GM12878 (cell line): ENCODE measurements around the gene HESX1. TPM values are rescaled to one million over a fixed set of nuclear protein-coding genes. Genes with fewer than 3 reads are reported as not detected.

Source experiments
- ATAC-seq: fragments of 200-7000 bp; cut with Tn5 transposase; 3 replicates; pipeline ENCODE4 v1.9.1; 2020; ENCODE audit warnings: mild to moderate bottlenecking, moderate library complexity
- BruUV-seq: library from RNA; stranded (reverse); fragments of 400-500 nt; replicated peaks from 2 replicates; lab custom pipeline; 2021; lab: Mats Ljungman, UMichigan
- CTCF ChIA-PET: fragments of 300-600 bp; sonication (Branson Sonifier 250); formaldehyde crosslinking; extraction: SDS; loops from one replicate; lab custom pipeline; 2021; ENCODE audit warnings: inconsistent platforms; lab: Yijun Ruan, JAX
- POLR2A ChIA-PET: fragments of 350-600 bp; formaldehyde crosslinking; extraction: SDS; loops from one replicate; lab custom pipeline; 2021; ENCODE audit warnings: inconsistent platforms; lab: Charles Lee
- RAD21 ChIA-PET: fragments of 300-600 bp; sonication (Branson Sonifier 250); formaldehyde crosslinking; loops from one replicate; lab custom pipeline; 2023; ENCODE audit warnings: antibody characterized with exemption; ENCODE audit not compliant: unreplicated experiment; lab: Charles Lee
- SMC1A ChIA-PET: fragments of 300-600 bp; sonication (Branson Sonifier 250); formaldehyde crosslinking; loops from one replicate; lab custom pipeline; 2023; ENCODE audit not compliant: unreplicated experiment, uncharacterized antibody; lab: Charles Lee
- DNase-seq: peaks from one replicate; pipeline ENCODE4 v3.0.0-alpha.2; 2011; ENCODE audit warnings: low read depth, low spot score
- FAIRE-seq: peaks from 3 replicates; lab custom pipeline; 2011; peaks lifted over from hg19 to GRCh38; lab: Jason Lieb, UNC
- H2AFZ ChIP-seq: 2 replicates; pipeline ENCODE4 v1.6.0; 2011; ENCODE audit warnings: low read depth, low read length, control low read depth; ENCODE audit not compliant: control insufficient read depth
- H3K27ac ChIP-seq: 2 replicates; pipeline ENCODE4 v1.5.1; 2011; ENCODE audit warnings: control low read depth; ENCODE audit not compliant: control insufficient read depth, insufficient read depth
- H3K27me3 ChIP-seq, 2 experiments: replicated peaks in 1 of 2; 2 replicates each; pipeline versions ENCODE4 v1.6.0 to v1.6.1; 2011; ENCODE audit warnings: low read length in 1 of 2; ENCODE audit not compliant: control insufficient read depth in 2 of 2, insufficient read depth in 2 of 2
- H3K36me3 ChIP-seq, 2 experiments: 2 replicates each; pipeline ENCODE4 v1.5.1; 2011; ENCODE audit warnings: low read length in 1 of 2; ENCODE audit not compliant: control insufficient read depth in 2 of 2, insufficient read depth in 2 of 2
- H3K4me1 ChIP-seq: 2 replicates; pipeline ENCODE4 v1.6.1; 2011; ENCODE audit warnings: mild to moderate bottlenecking, low read length, moderate library complexity, mixed read lengths; ENCODE audit not compliant: control insufficient read depth, insufficient read depth
- H3K4me2 ChIP-seq: 2 replicates; pipeline ENCODE4 v1.6.0; 2011; ENCODE audit warnings: control low read depth; ENCODE audit not compliant: control insufficient read depth, insufficient read depth
- H3K4me3 ChIP-seq: fragments of 200-600 bp; sonication (generic); 2 replicates; pipeline ENCODE4 v1.5.1; 2016
- H3K79me2 ChIP-seq: 2 replicates; pipeline ENCODE4 v1.6.0; 2011; ENCODE audit warnings: low read length; ENCODE audit not compliant: control insufficient read depth, insufficient read depth
- H3K9ac ChIP-seq: 2 replicates; pipeline ENCODE4 v1.8.0; 2011; ENCODE audit warnings: low read length, control low read depth, mixed read lengths; ENCODE audit not compliant: control insufficient read depth, insufficient read depth
- H3K9me3 ChIP-seq: replicated peaks from 3 replicates; pipeline ENCODE4 v1.5.1; 2011; ENCODE audit warnings: mild to moderate bottlenecking, low read length; ENCODE audit not compliant: control insufficient read depth, insufficient read depth
- H4K20me1 ChIP-seq: 2 replicates; pipeline ENCODE4 v1.6.0; 2011; ENCODE audit not compliant: control insufficient read depth, insufficient read depth
- CBFB ChIP-seq: IDR thresholded peaks from 2 replicates; pipeline ENCODE4 v1.6.1; 2016; ENCODE audit warnings: antibody characterized with exemption, low read depth
- CTCF ChIP-seq, 3 experiments: IDR thresholded peaks in 2 of 3; conservative IDR thresholded peaks in 1 of 3; 2 replicates each; pipeline ENCODE4 v1.5.1; 2011; ENCODE audit warnings: low read depth in 3 of 3, low read length in 3 of 3, mild to moderate bottlenecking in 3 of 3, control low read depth in 2 of 3, moderate library complexity in 2 of 3, inconsistent platforms in 1 of 3, mixed read lengths in 1 of 3; ENCODE audit not compliant: control insufficient read depth in 2 of 3, insufficient read depth in 1 of 3; ENCODE audit errors: extremely low read depth in 1 of 3
- DPF2 ChIP-seq: fragments of 450-650 bp; IDR thresholded peaks from 2 replicates; pipeline ENCODE4 v1.6.1; 2017; ENCODE audit warnings: mild to moderate bottlenecking
- LARP7 ChIP-seq: fragments of 450-650 bp; IDR thresholded peaks from 2 replicates; pipeline ENCODE4 v1.6.1; 2017; ENCODE audit warnings: mild to moderate bottlenecking
- MXI1 ChIP-seq: fragments of 150-350 bp; IDR thresholded peaks from 2 replicates; pipeline ENCODE4 v1.6.1; 2011; ENCODE audit warnings: low read depth, mild to moderate bottlenecking, inconsistent platforms, low read length, improper control_type of control experiment
- NR2F1 ChIP-seq: fragments of 450-650 bp; conservative IDR thresholded peaks from 2 replicates; pipeline ENCODE4 v1.6.1; 2017; ENCODE audit warnings: mild to moderate bottlenecking
- POU2F2 ChIP-seq: IDR thresholded peaks from 3 replicates; pipeline ENCODE4 v1.6.1; 2011; ENCODE audit warnings: low read depth, mild to moderate bottlenecking, low read length, borderline replicate concordance
- RAD21 ChIP-seq: IDR thresholded peaks from 2 replicates; pipeline ENCODE4 v1.6.1; 2011; ENCODE audit warnings: mild to moderate bottlenecking, low read depth, low read length, moderate library complexity; ENCODE audit not compliant: insufficient read depth
- RB1 ChIP-seq: fragments of 450-650 bp; formaldehyde crosslinking; IDR thresholded peaks from 2 replicates; pipeline ENCODE4 v1.6.1; 2017; ENCODE audit warnings: mild to moderate bottlenecking, borderline replicate concordance
- RELA ChIP-seq: fragments of 450-650 bp; IDR thresholded peaks from 2 replicates; pipeline ENCODE4 v1.8.0; 2014; ENCODE audit warnings: borderline replicate concordance; ENCODE audit not compliant: partially characterized antibody
- RUNX3 ChIP-seq: IDR thresholded peaks from 2 replicates; pipeline ENCODE4 v1.6.1; 2012; ENCODE audit warnings: low read length, inconsistent platforms
- SMC3 ChIP-seq: IDR thresholded peaks from 2 replicates; pipeline ENCODE4 v1.6.1; 2011; ENCODE audit warnings: low read length, improper control_type of control experiment, borderline replicate concordance
- TCF7 ChIP-seq: IDR thresholded peaks from 2 replicates; pipeline ENCODE4 v1.6.1; 2014; ENCODE audit warnings: antibody characterized with exemption, borderline replicate concordance
- YY1 ChIP-seq: IDR thresholded peaks from 2 replicates; pipeline ENCODE4 v1.6.1; 2011; ENCODE audit warnings: low read depth, mild to moderate bottlenecking, low read length
- ZNF687 ChIP-seq: fragments of 450-650 bp; IDR thresholded peaks from 2 replicates; pipeline ENCODE4 v1.6.1; 2017; ENCODE audit warnings: mild to moderate bottlenecking, moderate library complexity
- WGBS: methylation state at CpG from one replicate; pipeline ENCODE4 v1.1.6; 2016; ENCODE audit warnings: low lambda C conversion rate; ENCODE audit not compliant: insufficient replicate concordance, insufficient coverage; ENCODE audit errors: missing lambda C conversion rate; 5-methylcytosine and 5-hydroxymethylcytosine counted together
- in situ Hi-C: fragments of 300-500 bp; cut with MboI; formaldehyde crosslinking; loops from 9 replicates; pipeline ENCODE4 v1.14.3; 2018; ENCODE audit warnings: mixed read lengths
- intact Hi-C: fragments of 100-400 bp; cut with micrococcal nuclease; formaldehyde crosslinking; loops from one replicate; pipeline ENCODE4 v1.14.2; 2022; ENCODE audit not compliant: unreplicated experiment
- polyA plus RNA-seq, 11 experiments: library from polyadenylated mRNA; depleted of rRNA in 4 of 11; unstranded in 6 of 11; stranded (reverse) in 5 of 11; fragments of >200 nt; fragmentation: Nextera tagmentation in 4 of 11; fragmentation: Illumina TruSeq in 1 of 11; extraction: Ambion mirVana in 4 of 11; extraction: Trizol in 1 of 11; gene quantifications; 1 replicate in 1 of 11; 2 replicates in 10 of 11; pipeline versions ENCODE4 v1.2.1 to v1.2.3, GENCODE V29; 2011 to 2016; ENCODE audit warnings: inconsistent platforms in 2 of 11, missing spikeins in 2 of 11, low read depth in 1 of 11
- total RNA-seq, 4 experiments: library from RNA; depleted of rRNA in 3 of 4; stranded (reverse); fragments of >200 nt in 3 of 4; fragmentation: Illumina TruSeq in 1 of 4; extraction: Trizol in 1 of 4; gene quantifications; 2 replicates each; pipeline versions ENCODE4 v1.2.1 to v1.2.3, GENCODE V29; 2013 to 2021
- TF ChIP-seq, protein P1 (sequence below): IDR thresholded peaks from 2 replicates; pipeline ENCODE4 v1.6.1; 2012; ENCODE audit warnings: low read depth, low read length, improper control_type of control experiment

The HESX1 gene
- total and polyA plus RNA-seq, 10 of the 15 experiments (the other 5 are each of a cell fraction or from before 2014, with no cell fraction given) = 2.5 to 5.9 (median 4.3) TPM

DNA sequence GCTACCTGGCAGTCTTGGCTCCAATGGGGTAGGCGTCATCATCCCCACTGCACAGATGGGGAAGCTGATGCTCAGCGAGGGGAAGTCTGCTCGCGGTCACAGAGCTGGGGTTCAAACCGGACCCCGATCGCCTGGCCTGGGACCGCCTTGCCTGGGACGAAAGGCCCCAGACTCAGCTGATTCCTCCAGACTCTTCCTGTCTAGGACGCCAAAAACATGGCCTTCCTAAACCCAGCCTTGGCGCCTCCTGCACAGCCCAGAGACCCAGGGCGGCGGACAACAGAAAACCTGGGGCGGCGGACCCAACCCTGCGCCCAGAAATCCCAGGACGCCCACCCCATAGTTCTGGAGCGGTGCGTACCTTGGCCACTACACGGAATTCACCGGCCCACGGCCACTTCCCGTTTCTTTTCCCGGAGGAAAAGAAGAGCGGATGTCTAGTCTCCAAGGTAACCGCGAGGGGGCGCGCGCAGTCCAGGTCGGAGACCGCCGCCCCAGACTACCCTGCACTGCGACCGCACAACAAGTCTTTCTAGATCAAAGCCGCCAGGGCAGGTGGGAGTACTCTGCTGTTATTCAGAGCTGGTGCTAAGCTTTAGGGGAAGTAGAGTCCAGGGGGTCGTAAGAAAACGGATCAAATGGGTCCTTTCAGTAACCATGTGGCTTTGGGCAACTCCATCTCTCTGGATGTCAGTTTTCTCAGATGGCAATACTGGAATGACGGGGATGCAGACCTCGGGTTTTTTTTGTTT is 29.7 kb downstream of the HESX1 start:
- H3K9ac ChIP-seq = peak overlapping the region; percentile 59
- SMC1A ChIA-PET = interaction anchor here (1.0 to 3.0 kb wide), 14 partner anchors 9 to 683 kb away, joined by 3 to 16 read pairs (median 4); no protein-coding TSS in a partner anchor
- no peaks in the 10 kb centered on the region for H3K36me3 ChIP-seq
- no peaks in the 10 kb centered on the region for H4K20me1 ChIP-seq
- no TSS peak for BruUV-seq
- 4% methylated on average over 40 of the region's 40 CpGs for WGBS
- RAD21 ChIA-PET = interaction anchor here (0.7 to 2.6 kb wide), 12 partner anchors 9 to 227 kb away, joined by 3 to 8 read pairs (median 4); partner anchors contain the start of gene APPL1
- intact Hi-C loops = loop anchor here (2.0 to 10.0 kb wide), 4 partner anchors 69 to 395 kb away; no protein-coding TSS in a partner anchor
- H3K27me3 ChIP-seq = peaks cover 0 to 4% of the 10 kb centered on the region in 2 experiments; a peak in 2 of 4 replicates
- DNase-seq = no peak
- peak overlapping the region; percentile 97 for H2AFZ ChIP-seq
- peak overlapping the region; percentile 99 for H3K4me2 ChIP-seq
- no peaks in the 10 kb centered on the region for H3K9me3 ChIP-seq
- FAIRE-seq = peak; percentile 97
- CTCF ChIA-PET = interaction anchor here (0.5 to 3.4 kb wide), 39 partner anchors 9 to 742 kb away, joined by 3 to 23 read pairs (median 4); partner anchors contain the start of gene APPL1
- H3K27ac ChIP-seq = no peak overlapping the region; the same call in 1 of the 2 replicates
- H3K4me1 ChIP-seq = 0 out of 2 replicates have a peak, but pooled peaks cover 4% of the 10 kb centered on the region
- H3K79me2 ChIP-seq = no peaks in the 10 kb centered on the region
- POLR2A ChIA-PET = interaction anchor here (0.6 to 1.0 kb wide), 2 partner anchors 58 to 655 kb away, joined by 3 read pairs; no protein-coding TSS in a partner anchor
- peak; percentile 91 for ATAC-seq
- peak overlapping the region; percentile 75 for H3K4me3 ChIP-seq
- in situ Hi-C loops = no loop called here
- TF ChIP-seq YY1 = peak; percentile 62
- TF ChIP-seq CTCF (IDR thresholded peaks at IDR 0.05 in 2 of 3, conservative IDR thresholded peaks at IDR 0.05 in 1 of 3; ENCODE audit: control insufficient read depth in 2 of 3, extremely low read depth in 1 of 3, insufficient read depth in 1 of 3, low read depth in 3 of 3, low read length in 3 of 3) = peak; percentile 78 to 88 (median 84)
- peak; percentile 57; the same call in 1 of the 2 replicates for TF ChIP-seq RB1
- TF ChIP-seq DPF2 = peak; percentile 87
- TF ChIP-seq, protein P1, sequence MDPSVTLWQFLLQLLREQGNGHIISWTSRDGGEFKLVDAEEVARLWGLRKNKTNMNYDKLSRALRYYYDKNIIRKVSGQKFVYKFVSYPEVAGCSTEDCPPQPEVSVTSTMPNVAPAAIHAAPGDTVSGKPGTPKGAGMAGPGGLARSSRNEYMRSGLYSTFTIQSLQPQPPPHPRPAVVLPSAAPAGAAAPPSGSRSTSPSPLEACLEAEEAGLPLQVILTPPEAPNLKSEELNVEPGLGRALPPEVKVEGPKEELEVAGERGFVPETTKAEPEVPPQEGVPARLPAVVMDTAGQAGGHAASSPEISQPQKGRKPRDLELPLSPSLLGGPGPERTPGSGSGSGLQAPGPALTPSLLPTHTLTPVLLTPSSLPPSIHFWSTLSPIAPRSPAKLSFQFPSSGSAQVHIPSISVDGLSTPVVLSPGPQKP = no peak
- TF ChIP-seq NR2F1 = 0 out of 2 replicates have a peak, but pooled peaks have one; percentile 24
- TF ChIP-seq ZNF687 = no peak
- peak; percentile 55; the same call in 1 of the 2 replicates for TF ChIP-seq TCF7
- peak; percentile 33; the same call in 1 of the 3 replicates for TF ChIP-seq POU2F2
- peak; percentile 79 for TF ChIP-seq RAD21
- no peak for TF ChIP-seq LARP7
- 0 out of 2 replicates have a peak, but pooled peaks have one; percentile 47 for TF ChIP-seq CBFB
- peak; percentile 77 for TF ChIP-seq SMC3
- TF ChIP-seq MXI1 = no peak
- no peak for TF ChIP-seq RELA
- peak; percentile 63; the same call in 1 of the 2 replicates for TF ChIP-seq RUNX3
